ENCODE data around the gene MCTP1.

Gene MCTP1

GRCh38 chr5:95075111-95075510 is 209.8 kb downstream of the MCTP1 start:
- DNase-seq (ENCODE audit: low read depth in 2 of 2), result no peak

GRCh38 chr5:95072281-95072680 is 212.6 kb downstream of the MCTP1 start:
- no peak for DNase-seq (ENCODE audit: low read depth in 2 of 2)

- DNase-seq (ENCODE audit: low read depth in 2 of 2), result no peak
Observed at GRCh38 chr5:95070866-95071265, 214.0 kb downstream of the MCTP1 start.

- DNase-seq (ENCODE audit: low read depth in 2 of 2), result no peak
Observed at GRCh38 chr5:95070453-95070852, 214.4 kb downstream of the MCTP1 start.

GRCh38 chr5:95069948-95070347 is 214.9 kb downstream of the MCTP1 start:
- DNase-seq (ENCODE audit: low read depth in 2 of 2), result no peak

- DNase-seq (ENCODE audit: low read depth in 2 of 2), result no peak
Observed at GRCh38 chr5:95069021-95069420, 215.9 kb downstream of the MCTP1 start.

GRCh38 chr5:95068289-95068910 is 216.5 kb downstream of the MCTP1 start:
- DNase-seq (ENCODE audit: low read depth in 2 of 2), result no peak

- no peak for DNase-seq (ENCODE audit: low read depth in 2 of 2)
Observed at GRCh38 chr5:95066048-95066447, 218.8 kb downstream of the MCTP1 start.

- DNase-seq (ENCODE audit: low read depth in 2 of 2), result no peak
Observed at GRCh38 chr5:95063492-95063891, 221.4 kb downstream of the MCTP1 start.

- no peak for DNase-seq (ENCODE audit: low read depth in 2 of 2)
Observed at GRCh38 chr5:95060098-95060497, 224.8 kb downstream of the MCTP1 start.

- DNase-seq (ENCODE audit: low read depth in 2 of 2), result no peak
Observed at GRCh38 chr5:95059636-95060035, 225.3 kb downstream of the MCTP1 start.

- DNase-seq (ENCODE audit: low read depth in 2 of 2), result no peak
Observed at GRCh38 chr5:95057615-95058014, 227.3 kb downstream of the MCTP1 start.

GRCh38 chr5:95053253-95053652 is 231.6 kb downstream of the MCTP1 start:
- no peak for DNase-seq (ENCODE audit: low read depth in 2 of 2)

GRCh38 chr5:95050708-95051107 is 234.2 kb downstream of the MCTP1 start:
- no peak for DNase-seq (ENCODE audit: low read depth in 2 of 2)

- DNase-seq (ENCODE audit: low read depth in 2 of 2), result no peak
Observed at GRCh38 chr5:95048628-95049027, 236.3 kb downstream of the MCTP1 start.

GRCh38 chr5:95045181-95045965 is 239.5 kb downstream of the MCTP1 start:
- no peak for DNase-seq (ENCODE audit: low read depth in 2 of 2)

GRCh38 chr5:95044096-95044495 is 240.8 kb downstream of the MCTP1 start:
- no peak for DNase-seq (ENCODE audit: low read depth in 2 of 2)

GRCh38 chr5:95043648-95044047 is 241.2 kb downstream of the MCTP1 start:
- no peak for DNase-seq (ENCODE audit: low read depth in 2 of 2)

GRCh38 chr5:95043234-95043633 is 241.7 kb downstream of the MCTP1 start:
- no peak for DNase-seq (ENCODE audit: low read depth in 2 of 2)

- DNase-seq (ENCODE audit: low read depth in 2 of 2), result no peak
Observed at GRCh38 chr5:95042037-95042436, 242.9 kb downstream of the MCTP1 start.

- DNase-seq (ENCODE audit: low read depth in 2 of 2), result no peak
Observed at GRCh38 chr5:95035891-95036685, 248.8 kb downstream of the MCTP1 start.

GRCh38 chr5:95032801-95033200 is 252.1 kb downstream of the MCTP1 start:
- DNase-seq (ENCODE audit: low read depth in 2 of 2), result no peak

Measured in fibroblast of skin of left biceps (primary cell).